Measurements from ENCODE around the gene PLS3. TPM values are rescaled to one million over a fixed set of nuclear protein-coding genes. Genes with fewer than 3 reads are reported as not detected.

PLS3 gene
- polyA plus RNA-seq, 3 donors from 2014 or later, result 1.1 to 2.4 TPM; not detected in 1

DNA sequence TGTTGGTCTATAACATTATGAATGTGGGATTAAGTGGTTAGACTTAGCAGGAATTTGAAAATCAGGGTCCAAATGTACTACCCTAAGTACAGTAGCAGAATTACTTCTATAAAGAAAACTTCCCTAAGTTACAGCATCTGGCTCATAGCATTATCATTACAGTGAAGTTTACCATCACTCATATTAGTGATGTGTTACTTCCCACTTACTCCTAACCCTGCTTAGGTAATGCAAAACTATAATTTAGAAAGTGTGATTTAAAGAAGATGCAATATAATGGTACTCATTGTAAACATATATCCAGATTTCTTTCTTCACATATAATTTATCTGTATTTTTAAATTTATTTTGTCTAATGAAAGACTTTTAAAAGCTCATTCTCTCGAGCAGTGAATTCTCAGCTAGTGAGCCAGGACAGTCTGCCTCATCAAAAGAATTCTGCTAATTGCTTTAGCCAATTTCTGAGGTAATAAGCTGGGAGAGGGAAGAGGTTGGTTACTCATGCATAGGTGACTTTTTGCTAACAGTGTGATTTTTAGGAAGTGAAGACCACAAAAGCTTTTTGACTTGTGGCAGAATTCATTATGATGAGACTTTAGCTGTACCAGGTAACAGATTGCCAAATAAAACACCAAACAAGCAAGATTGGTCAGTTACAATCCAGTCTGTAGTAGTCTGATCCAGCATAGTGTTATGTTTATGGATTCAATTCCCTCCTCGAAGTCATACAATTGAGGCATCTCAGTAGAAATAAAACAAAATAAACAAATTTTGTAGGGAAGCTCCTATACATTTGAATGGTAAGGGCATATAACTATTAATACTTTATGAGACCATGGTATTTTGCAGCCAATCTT lies 21.0 kb downstream of the PLS3 start:
- peaks cover 3 to 11% (median 3%) of the 10 kb centered on the region in 3 donors for H3K27me3 Mint-ChIP-seq (ENCODE audit: low read depth in 3 of 3)
- H3K4me3 Mint-ChIP-seq, result no peak overlapping the region
- no peak overlapping the region for H3K27ac Mint-ChIP-seq
- no peaks in the 10 kb centered on the region for H3K36me3 Mint-ChIP-seq
- H3K4me1 Mint-ChIP-seq, result no peaks in the 10 kb centered on the region
- DNase-seq, result no peak
- H3K9me3 Mint-ChIP-seq, result peaks cover 0 to 1% (median 0%) of the 10 kb centered on the region in 6 donors

DNA sequence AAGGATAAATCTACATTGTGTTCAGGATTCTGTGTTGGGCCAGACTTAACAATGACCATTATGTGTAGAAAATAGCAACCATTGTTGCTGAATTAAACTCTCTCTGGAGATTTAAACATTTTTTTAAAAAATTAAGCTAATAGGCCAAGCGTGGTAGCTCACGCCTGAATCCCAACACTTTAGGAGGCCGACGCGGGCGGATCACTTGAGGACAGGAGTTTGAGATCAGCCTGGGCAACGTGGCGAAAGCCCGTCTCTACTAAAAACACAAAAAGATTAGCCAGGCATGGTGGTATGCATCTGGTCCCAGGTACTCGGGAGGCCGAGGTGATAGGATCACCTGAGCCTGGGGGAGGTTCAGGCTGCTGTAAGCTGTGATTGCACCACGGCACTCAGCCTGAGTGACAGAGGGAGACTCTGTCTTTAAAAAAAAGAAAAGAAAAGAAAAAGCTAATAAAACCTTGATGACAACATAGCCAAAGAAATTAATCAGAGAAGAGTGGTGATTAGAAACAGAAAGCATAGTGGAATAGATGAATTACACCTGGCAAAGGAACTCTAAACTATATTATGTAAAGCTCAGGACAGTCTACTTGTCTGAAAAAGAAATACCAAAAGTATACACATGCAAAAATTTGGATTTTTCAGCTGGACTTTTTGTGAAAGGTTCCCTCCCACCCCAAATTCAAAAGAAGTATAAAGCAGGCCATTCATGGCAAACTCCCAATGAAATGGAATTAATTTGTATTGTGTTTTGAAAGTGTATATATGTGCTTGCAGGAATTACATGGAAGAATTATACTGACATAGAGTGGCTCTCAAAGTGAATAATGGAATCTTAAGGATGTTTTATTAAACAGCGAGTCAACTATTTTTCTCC lies 21.9 kb downstream of the PLS3 start:
- no peaks in the 10 kb centered on the region for H3K4me1 Mint-ChIP-seq
- H3K4me3 Mint-ChIP-seq, result no peak overlapping the region
- DNase-seq, result no peak
- no peaks in the 10 kb centered on the region for H3K36me3 Mint-ChIP-seq
- no peak overlapping the region for H3K27ac Mint-ChIP-seq
- peaks cover 3 to 11% (median 3%) of the 10 kb centered on the region in 3 donors for H3K27me3 Mint-ChIP-seq (ENCODE audit: low read depth in 3 of 3)
- peaks cover 0 to 1% (median 0%) of the 10 kb centered on the region in 6 donors for H3K9me3 Mint-ChIP-seq

DNA sequence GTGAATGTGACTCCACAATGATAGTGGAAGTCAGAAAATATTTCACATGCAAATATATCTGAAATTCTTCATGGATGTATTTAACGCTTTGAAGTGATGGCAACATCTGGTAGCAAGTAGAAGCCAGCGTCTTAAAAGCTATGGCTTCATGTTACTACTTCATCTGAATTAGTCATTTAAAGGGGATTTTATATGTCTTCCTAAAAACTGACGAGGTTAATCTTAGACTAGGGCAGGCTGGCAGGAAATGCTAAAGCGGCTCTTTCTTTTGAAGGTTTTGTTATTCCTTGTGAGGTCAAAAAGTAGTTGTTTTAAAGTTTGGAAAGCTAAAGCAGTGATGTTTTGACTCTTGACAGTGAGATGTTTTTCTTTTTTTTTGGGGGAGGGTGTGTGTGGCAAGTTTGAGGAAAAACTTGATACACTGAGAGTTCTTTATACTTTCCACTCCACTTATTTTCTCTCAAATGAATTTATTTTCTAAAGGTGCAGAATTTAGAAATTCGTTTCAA lies 22.6 kb downstream of the PLS3 start:
- no peak overlapping the region for H3K27ac Mint-ChIP-seq

DNA sequence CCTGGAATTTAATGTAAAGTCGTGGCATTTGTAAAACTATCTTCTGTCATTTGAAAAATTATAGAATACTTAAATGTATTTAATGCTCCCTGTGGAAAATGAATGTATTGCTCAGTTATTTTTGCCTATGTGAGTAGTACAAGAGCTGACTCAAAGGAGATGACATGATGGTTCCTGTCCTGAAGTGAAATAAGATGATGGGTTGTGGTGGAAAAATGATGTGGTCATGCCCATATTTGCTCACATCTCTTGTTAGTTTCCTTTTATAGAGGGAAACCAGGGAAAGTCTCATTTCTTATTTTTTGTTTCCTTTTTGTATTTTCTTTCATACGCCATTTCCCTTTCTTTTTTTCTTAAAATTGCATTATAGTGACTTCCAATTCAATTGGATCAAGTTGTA lies 23.7 kb downstream of the PLS3 start:
- H3K27ac Mint-ChIP-seq, result no peak overlapping the region
- H3K9me3 Mint-ChIP-seq, result no peaks in the 10 kb centered on the region
- no peak overlapping the region for H3K4me3 Mint-ChIP-seq
- no peak for DNase-seq
- H3K27me3 Mint-ChIP-seq (ENCODE audit: low read depth in 3 of 3), result peaks cover 2 to 6% (median 3%) of the 10 kb centered on the region in 3 donors
- no peaks in the 10 kb centered on the region for H3K36me3 Mint-ChIP-seq
- no peaks in the 10 kb centered on the region for H3K4me1 Mint-ChIP-seq

More for the DNA sequence above, 22.6 kb downstream of the PLS3 start:
- peaks cover 3 to 9% (median 3%) of the 10 kb centered on the region in 3 donors for H3K27me3 Mint-ChIP-seq (ENCODE audit: low read depth in 3 of 3)
- no peaks in the 10 kb centered on the region for H3K9me3 Mint-ChIP-seq
- H3K4me3 Mint-ChIP-seq, result no peak overlapping the region
- H3K4me1 Mint-ChIP-seq, result no peaks in the 10 kb centered on the region
- no peak for DNase-seq
- no peaks in the 10 kb centered on the region for H3K36me3 Mint-ChIP-seq

DNA sequence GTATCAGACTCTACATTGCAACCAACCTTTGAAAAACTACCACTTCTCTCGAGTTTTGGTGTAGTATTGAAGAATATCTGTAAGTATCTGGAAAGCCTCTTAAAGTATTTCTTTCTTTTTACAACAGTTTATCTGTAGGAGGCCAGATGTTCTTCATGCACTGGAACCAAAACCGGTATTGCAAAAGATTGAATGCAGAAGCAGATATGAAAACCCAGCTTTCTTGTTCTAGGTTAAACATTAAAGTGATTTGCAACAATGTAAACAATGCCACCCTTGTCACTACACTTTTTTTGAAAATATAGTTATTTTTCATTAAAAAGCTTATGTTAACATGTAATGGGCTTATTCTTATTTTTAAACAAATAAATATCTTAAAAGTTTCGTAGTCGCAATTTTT lies 27.2 kb downstream of the PLS3 start:
- Mint-ChIP-seq H3K9me3 (peaks cover 0 to 4% (median 0%) of the 10 kb centered on the region in 6 donors), H3K4me3 (no peak overlapping the region), H3K27me3 (ENCODE audit: low read depth in 3 of 3) (peaks cover 0 to 6% (median 4%) of the 10 kb centered on the region in 3 donors), H3K27ac (no peak overlapping the region), H3K4me1 (no peaks in the 10 kb centered on the region), H3K36me3 (no peaks in the 10 kb centered on the region)
- no peak for DNase-seq

DNA sequence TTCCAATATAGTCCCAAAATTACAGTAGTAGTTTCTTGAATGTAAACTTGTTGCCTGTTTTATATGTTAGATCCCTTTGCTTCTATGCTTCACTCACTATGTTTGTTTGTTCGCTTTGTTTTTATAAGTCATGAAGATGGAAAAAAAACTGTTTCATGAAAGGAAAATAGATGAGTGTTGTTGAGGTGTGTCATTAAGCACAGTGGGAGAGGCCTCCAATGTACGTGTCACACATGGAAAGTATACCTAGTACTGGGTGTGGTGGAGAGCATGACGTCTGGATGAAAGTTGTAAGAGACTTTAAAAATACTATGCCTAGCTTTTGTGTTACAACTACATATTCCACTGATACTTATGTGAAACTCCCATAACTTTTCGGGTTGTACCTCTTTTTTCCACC lies 28.4 kb downstream of the PLS3 start:
- H3K36me3 Mint-ChIP-seq, result no peaks in the 10 kb centered on the region
- DNase-seq, result no peak
- no peak overlapping the region for H3K4me3 Mint-ChIP-seq
- no peaks in the 10 kb centered on the region for H3K4me1 Mint-ChIP-seq
- H3K27me3 Mint-ChIP-seq (ENCODE audit: low read depth in 3 of 3), result peaks cover 0 to 10% (median 4%) of the 10 kb centered on the region in 3 donors
- H3K27ac Mint-ChIP-seq, result no peak overlapping the region
- peaks cover 0 to 4% (median 0%) of the 10 kb centered on the region in 6 donors for H3K9me3 Mint-ChIP-seq

DNA sequence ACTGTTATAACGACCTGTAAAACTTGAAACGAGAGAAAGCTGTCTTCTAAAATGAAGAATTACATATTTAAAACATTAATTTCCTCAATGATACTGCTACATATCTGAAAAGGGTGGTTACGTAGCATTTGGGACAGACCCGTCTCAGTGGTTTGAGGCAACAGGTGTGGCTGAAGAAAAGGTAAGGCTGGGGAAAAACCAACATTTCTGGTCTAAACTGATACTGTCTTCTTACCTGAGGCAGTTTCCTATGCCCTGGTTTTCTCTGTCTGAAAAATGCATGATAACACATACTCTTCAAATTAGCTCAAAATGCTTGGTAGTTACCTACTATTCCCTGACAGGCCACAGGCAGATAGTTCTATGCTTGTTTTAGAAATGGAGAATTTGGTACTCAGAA lies 30.4 kb downstream of the PLS3 start:
- Mint-ChIP-seq H3K9me3 (peaks cover 0 to 4% (median 0%) of the 10 kb centered on the region in 6 donors), H3K27ac (no peak overlapping the region), H3K27me3 (ENCODE audit: low read depth in 3 of 3) (peaks cover 0 to 15% (median 2%) of the 10 kb centered on the region in 3 donors), H3K4me1 (no peaks in the 10 kb centered on the region), H3K36me3 (no peaks in the 10 kb centered on the region), H3K4me3 (no peak overlapping the region)
- no peak for DNase-seq

DNA sequence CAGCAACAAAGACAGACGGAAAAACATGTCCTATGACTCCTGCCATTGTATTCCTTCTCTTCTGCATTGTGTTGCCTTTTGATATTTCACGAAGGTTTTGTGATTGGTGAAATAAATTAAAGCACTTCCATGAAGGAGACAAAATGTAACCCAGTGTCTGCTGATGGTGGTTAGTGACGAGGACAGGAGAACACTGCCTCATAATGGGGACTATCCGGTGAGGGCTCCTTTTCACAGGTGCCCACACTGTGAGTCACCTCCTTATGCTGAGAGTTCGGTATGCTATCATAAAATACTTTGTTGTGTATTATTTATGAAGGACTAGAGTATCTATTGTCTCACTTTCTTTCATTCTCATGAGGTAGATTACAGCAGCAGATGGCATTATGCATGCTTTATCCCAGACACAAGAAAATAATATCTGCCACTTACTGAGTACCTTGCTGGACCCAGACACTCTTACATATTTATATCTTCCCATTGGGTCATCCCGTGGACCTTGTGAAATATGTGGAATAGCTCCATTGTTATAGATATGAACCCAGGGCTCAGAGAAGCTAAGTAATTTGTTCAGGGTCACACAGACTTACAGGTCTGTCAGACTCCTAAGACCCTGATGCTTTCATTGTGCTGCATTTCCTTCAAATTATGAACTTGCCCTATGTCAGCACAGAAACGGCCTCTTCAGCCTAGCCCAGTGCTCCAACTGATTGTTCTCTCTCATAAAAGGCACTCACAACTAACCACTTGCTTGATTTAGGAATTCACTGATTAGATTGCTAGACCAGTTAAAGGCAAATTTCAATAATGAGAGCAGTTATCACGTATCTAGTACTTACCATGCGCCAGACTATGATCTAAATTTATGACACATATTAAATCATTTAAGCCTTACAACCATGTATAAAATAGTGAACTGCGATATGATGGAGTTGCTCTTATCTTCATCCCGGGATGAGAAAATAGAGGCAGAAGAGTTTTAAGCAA lies 31.2 kb downstream of the PLS3 start:
- no peak overlapping the region for H3K27ac Mint-ChIP-seq
- H3K9me3 Mint-ChIP-seq, result peaks cover 0 to 4% (median 0%) of the 10 kb centered on the region in 6 donors
- no peak for DNase-seq
- H3K4me1 Mint-ChIP-seq, result no peaks in the 10 kb centered on the region
- H3K4me3 Mint-ChIP-seq, result no peak overlapping the region
- H3K36me3 Mint-ChIP-seq, result no peaks in the 10 kb centered on the region
- H3K27me3 Mint-ChIP-seq (ENCODE audit: low read depth in 3 of 3), result peaks cover under 1 to 17% (median 2%) of the 10 kb centered on the region in 3 donors

DNA sequence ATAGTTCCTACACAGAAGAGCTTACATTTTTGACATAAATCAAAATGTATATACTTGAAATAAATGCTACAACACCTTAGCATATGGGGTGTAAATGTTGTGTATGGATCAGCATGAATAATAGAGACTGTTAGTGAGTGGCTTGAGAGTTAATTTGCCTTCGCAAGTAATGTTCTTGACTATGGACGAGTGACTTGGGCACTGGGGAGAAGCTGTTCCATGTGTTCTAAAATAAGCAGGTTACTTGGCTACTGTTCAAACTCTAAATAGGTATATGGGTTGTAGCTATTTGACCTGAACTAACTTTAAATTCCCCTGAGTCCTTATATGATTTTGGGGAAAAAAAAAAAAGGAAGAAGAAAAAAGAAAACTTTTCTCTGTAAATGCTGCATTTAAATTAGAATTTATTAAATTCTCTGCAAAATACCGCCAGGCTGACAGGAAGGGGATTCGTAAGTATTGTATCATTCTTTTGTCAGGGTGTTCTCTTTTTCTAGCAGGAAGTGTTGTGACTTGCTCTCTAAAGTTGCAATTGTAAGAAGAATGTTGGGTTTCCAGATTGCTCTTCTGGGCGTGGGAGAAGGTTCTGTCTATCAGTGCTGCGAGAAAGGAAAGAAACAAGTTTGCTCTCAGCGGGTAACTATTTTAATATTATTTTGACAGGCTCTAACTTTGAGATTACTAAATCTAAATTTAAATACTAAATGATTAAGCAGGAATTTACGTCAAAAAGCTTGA lies 32.2 kb downstream of the PLS3 start:
- Mint-ChIP-seq H3K36me3 (no peaks in the 10 kb centered on the region), H3K4me3 (no peak overlapping the region), H3K9me3 (peaks cover 0 to 4% (median 0%) of the 10 kb centered on the region in 6 donors), H3K27ac (no peak overlapping the region), H3K4me1 (no peaks in the 10 kb centered on the region), H3K27me3 (ENCODE audit: low read depth in 3 of 3) (peaks cover 2 to 17% (median 2%) of the 10 kb centered on the region in 3 donors)
- no peak for DNase-seq

DNA sequence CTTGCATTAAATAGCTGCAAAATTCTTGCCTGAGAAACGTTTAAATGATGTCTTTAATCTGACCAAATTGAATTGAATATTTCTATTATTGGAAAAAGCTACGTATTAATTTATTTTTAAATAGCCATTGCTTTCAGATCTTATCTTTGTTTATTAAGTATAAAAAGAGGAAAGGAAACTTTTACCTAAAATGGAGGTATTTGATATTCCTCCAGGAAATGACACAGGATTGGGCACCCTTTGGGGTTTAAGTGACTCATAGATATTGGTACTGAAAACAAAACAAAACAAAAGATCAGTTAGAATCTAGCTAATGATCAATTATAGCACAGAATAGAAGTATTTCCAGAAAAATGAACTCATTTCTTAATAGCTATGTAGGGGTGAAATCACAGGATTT lies 34.1 kb downstream of the PLS3 start:
- Mint-ChIP-seq H3K27ac (no peak overlapping the region), H3K9me3 (peaks cover 0 to 4% (median 0%) of the 10 kb centered on the region in 6 donors), H3K36me3 (no peaks in the 10 kb centered on the region), H3K4me1 (no peaks in the 10 kb centered on the region), H3K4me3 (no peak overlapping the region), H3K27me3 (ENCODE audit: low read depth in 3 of 3) (peaks cover 2 to 17% (median 4%) of the 10 kb centered on the region in 3 donors)
- no peak for DNase-seq

DNA sequence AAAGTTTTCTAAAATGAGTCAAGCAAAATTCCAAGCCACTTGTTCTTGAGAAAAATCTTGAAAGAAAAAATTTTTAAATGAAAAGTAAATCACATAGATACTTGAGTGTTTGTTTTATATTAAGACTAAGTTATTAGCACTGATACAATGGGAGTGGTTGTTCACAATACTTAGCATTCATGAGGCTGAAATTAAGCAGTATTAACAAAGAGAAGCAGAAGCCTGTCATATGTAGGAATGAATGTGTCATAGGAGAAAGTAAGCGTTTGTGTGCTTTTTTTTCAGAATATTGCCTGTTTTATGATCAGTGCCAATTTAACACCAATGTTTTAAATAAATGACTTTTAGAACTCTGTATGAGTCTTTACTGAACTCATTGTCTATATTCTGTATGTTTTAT lies 37.6 kb downstream of the PLS3 start:
- no peaks in the 10 kb centered on the region for H3K36me3 Mint-ChIP-seq
- H3K27me3 Mint-ChIP-seq (ENCODE audit: low read depth in 3 of 3), result peaks cover 2 to 8% (median 3%) of the 10 kb centered on the region in 3 donors
- no peak overlapping the region for H3K27ac Mint-ChIP-seq
- no peaks in the 10 kb centered on the region for H3K4me1 Mint-ChIP-seq
- DNase-seq, result no peak
- no peaks in the 10 kb centered on the region for H3K9me3 Mint-ChIP-seq
- no peak overlapping the region for H3K4me3 Mint-ChIP-seq

DNA sequence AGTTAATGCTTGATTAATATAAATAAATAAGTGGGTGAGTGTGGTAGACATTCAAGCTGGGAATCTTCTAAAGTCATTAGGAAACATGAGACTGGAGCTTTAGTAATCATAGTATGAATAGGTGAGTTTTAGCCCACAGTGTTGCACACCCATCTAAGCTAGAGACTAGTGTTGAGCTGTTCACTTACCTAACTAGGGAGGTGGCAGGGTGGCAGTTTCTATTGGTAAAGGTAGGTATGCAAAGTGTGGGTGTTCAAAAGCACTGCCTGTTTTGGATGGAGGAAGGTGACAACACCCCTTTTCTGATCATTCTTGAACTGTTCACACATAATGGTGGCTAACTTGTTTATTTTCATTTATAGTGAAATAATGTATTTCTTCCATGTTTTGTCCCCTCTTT lies 41.3 kb downstream of the PLS3 start:
- Mint-ChIP-seq H3K27me3 (ENCODE audit: low read depth in 3 of 3) (peaks cover 0 to 3% (median 0%) of the 10 kb centered on the region in 3 donors), H3K4me1 (no peaks in the 10 kb centered on the region), H3K9me3 (no peaks in the 10 kb centered on the region), H3K4me3 (no peak overlapping the region), H3K36me3 (no peaks in the 10 kb centered on the region), H3K27ac (no peak overlapping the region)
- no peak for DNase-seq

All from immature natural killer cell (primary cell).